ENCODE measurements around the gene KCNJ1. TPM values are rescaled to one million over a fixed set of nuclear protein-coding genes. Genes with fewer than 3 reads are reported as not detected.

Gene KCNJ1
- total RNA-seq, 4 donors from 2014 or later = 0.10 to 0.88 (median 0.42) TPM; not detected in 1

DNA sequence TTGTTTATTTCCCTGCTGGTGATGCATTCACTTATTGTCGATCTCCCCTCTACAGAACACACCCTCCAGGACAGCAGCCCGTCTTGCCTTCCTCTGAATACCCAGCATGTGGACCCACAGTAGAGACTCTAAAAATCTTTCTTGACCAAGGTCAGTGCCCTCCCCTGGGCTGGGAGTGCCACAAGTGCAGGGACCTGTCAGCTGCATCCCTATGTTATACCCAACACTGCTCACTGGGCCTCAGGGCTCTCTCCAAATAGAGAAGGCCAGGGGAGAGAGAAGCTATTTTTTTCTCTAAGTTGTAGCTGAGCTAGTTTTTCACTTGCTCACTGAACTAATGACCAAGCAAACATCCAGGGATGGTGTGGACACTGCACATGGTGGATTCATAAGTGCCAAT lies 9.8 kb downstream of the KCNJ1 start:
- TF ChIP-seq POLR2A (IDR thresholded peaks at IDR 0.05) = no peak
- TF ChIP-seq, protein P1, sequence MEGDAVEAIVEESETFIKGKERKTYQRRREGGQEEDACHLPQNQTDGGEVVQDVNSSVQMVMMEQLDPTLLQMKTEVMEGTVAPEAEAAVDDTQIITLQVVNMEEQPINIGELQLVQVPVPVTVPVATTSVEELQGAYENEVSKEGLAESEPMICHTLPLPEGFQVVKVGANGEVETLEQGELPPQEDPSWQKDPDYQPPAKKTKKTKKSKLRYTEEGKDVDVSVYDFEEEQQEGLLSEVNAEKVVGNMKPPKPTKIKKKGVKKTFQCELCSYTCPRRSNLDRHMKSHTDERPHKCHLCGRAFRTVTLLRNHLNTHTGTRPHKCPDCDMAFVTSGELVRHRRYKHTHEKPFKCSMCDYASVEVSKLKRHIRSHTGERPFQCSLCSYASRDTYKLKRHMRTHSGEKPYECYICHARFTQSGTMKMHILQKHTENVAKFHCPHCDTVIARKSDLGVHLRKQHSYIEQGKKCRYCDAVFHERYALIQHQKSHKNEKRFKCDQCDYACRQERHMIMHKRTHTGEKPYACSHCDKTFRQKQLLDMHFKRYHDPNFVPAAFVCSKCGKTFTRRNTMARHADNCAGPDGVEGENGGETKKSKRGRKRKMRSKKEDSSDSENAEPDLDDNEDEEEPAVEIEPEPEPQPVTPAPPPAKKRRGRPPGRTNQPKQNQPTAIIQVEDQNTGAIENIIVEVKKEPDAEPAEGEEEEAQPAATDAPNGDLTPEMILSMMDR (IDR thresholded peaks at IDR 0.05) = no peak
- peak in 1 of 2 donors; percentile 63 for DNase-seq (ENCODE audit: low spot score in 2 of 2)
- WGBS, 2 donors = 92 to 94% methylated on average over 2 of the region's 2 CpGs
- intact Hi-C loops (cut with DNase I; ENCODE audit: low total_unique reads) = no loop called here
- no peak overlapping the region for H3K4me3 ChIP-seq (ENCODE audit: low read depth, poor library complexity, severe bottlenecking)

DNA sequence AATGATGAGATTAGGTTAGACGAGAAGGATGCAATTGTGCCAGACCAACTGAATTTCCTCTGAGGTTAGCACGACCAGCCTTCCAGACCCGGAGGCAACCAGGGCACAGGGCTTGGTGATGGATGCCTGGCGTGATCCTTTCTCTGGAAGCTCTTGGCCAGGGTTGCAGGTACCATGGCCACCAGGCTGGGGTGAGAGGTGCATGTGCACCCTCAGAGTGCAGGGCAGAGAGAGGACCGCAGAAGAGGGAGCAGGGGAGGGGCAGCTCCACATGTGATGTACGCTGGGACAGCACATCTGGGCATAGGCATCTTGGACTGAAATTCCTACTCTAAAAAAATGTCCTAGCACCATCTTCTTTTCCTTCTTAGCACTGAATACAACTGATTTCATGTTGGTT lies 10.9 kb downstream of the KCNJ1 start:
- no peak overlapping the region for H3K4me3 ChIP-seq (ENCODE audit: low read depth, poor library complexity, severe bottlenecking)
- 86 to 91% methylated on average over 6 of the region's 6 CpGs for WGBS, 2 donors
- TF ChIP-seq, protein P1 (IDR thresholded peaks at IDR 0.05) = no peak
- TF ChIP-seq POLR2A (IDR thresholded peaks at IDR 0.05) = no peak
- intact Hi-C loops (cut with DNase I; ENCODE audit: low total_unique reads) = no loop called here
- DNase-seq (ENCODE audit: low spot score in 2 of 2) = peak in 1 of 2 donors; percentile 59

DNA sequence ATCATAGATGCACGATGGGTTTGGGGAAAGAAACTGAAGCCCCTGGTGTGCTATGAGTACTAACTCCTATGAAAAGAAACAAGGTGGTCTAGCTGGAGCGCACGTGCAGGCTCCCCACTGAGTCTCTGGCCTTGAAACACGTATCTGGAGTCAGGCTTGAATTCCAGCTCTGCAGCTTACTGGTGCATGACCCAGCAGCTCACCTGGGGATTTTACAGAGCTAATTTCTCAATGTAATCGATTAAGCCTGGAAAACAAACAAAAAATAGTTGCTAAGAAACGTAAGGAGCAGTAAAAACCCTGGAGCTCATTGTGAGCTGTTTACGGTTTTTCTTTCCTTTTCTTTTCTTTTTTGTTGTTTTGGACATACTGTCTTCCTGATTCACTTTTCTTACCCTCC lies 12.3 kb downstream of the KCNJ1 start:
- intact Hi-C loops (cut with DNase I; ENCODE audit: low total_unique reads) = no loop called here
- TF ChIP-seq POLR2A (IDR thresholded peaks at IDR 0.05) = no peak
- TF ChIP-seq, protein P1 (IDR thresholded peaks at IDR 0.05) = no peak

DNA sequence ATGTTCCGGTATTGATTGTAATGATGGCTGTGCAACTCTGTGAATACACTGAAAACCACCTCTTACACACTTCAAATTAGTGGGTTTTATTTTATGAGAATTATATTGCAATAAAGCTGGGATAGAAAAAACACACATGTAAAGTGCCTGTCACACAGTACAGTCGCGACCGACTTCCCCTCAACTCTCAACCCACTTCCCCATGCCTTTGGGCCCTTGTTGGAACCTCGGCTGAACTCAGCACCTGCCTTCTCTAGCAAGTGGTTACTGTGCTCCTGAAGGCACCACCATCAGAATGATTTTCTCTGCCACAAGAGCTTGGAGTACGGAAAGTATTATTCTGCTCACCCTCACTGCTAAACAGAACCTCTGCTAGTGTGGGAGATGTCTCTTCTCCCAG lies 13.5 kb downstream of the KCNJ1 start:
- no peak for DNase-seq (ENCODE audit: low spot score in 2 of 2)
- no peak overlapping the region for H3K4me3 ChIP-seq (ENCODE audit: low read depth, poor library complexity, severe bottlenecking)
- intact Hi-C loops (cut with DNase I; ENCODE audit: low total_unique reads) = no loop called here
- no peak for TF ChIP-seq POLR2A (IDR thresholded peaks at IDR 0.05)
- TF ChIP-seq, protein P1 (IDR thresholded peaks at IDR 0.05) = no peak
- WGBS, 2 donors = 83 to 84% methylated on average over 6 of the region's 6 CpGs

More for the DNA sequence above, 12.3 kb downstream of the KCNJ1 start:
- no peak overlapping the region for H3K4me3 ChIP-seq (ENCODE audit: low read depth, poor library complexity, severe bottlenecking)
- 77 to 80% methylated on average over 7 of the region's 7 CpGs for WGBS, 2 donors
- DNase-seq (ENCODE audit: low spot score in 2 of 2) = no peak

DNA sequence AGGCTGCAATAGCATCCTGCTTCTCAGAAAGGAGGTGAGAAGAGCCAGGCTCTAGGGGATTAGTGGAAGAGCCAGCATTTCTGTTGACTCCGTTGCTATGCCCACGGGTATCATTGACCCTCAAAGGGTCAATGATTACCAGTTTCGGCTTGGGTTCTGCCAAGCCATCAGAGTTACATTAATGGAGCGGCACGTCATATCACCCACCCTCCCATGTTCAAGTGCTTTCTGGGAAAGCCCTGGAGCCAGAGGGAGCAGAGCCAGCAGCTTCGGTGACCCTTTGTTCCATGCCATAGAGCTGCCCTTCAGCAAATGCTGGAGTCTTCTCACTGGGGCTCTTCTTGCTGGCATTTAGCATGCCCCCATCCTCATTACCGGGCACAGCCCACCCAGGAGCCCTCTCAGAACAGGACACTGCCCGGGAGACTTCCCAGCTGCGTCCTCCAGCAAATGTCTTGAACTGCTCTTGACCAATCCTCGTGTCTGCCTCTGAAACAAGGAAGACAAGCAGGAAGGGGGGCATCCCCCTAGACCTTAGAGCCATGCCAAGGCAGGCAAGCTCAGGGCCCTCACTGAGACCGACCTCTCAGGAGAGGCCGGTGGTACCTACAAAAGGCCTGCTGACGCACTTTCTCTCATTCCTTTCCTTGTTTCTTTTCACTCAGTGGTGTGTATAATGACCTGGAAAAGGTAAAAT lies 14.6 kb downstream of the KCNJ1 start:
- TF ChIP-seq, protein P1 (IDR thresholded peaks at IDR 0.05) = no peak
- DNase-seq (ENCODE audit: low spot score in 2 of 2) = no peak
- intact Hi-C loops (cut with DNase I; ENCODE audit: low total_unique reads) = no loop called here
- H3K4me3 ChIP-seq (ENCODE audit: low read depth, poor library complexity, severe bottlenecking) = no peak overlapping the region
- 87 to 88% methylated on average over 13 of the region's 13 CpGs for WGBS, 2 donors

Data from lower leg skin (tissue), 4 donors.